Stimulated activated CD4-positive, alpha-beta T cell treated with anti-CD3 and anti-CD28 coated beads, Interleukin-2, amount 100 ng/mL, for 24 hours (primary cell): ENCODE measurements around the gene CSTF3.

Source experiments
- DNase-seq, 2 donors: peaks; one replicate each; pipeline ENCODE4 v3.0.0-alpha.2; 2020

CSTF3 gene

DNA sequence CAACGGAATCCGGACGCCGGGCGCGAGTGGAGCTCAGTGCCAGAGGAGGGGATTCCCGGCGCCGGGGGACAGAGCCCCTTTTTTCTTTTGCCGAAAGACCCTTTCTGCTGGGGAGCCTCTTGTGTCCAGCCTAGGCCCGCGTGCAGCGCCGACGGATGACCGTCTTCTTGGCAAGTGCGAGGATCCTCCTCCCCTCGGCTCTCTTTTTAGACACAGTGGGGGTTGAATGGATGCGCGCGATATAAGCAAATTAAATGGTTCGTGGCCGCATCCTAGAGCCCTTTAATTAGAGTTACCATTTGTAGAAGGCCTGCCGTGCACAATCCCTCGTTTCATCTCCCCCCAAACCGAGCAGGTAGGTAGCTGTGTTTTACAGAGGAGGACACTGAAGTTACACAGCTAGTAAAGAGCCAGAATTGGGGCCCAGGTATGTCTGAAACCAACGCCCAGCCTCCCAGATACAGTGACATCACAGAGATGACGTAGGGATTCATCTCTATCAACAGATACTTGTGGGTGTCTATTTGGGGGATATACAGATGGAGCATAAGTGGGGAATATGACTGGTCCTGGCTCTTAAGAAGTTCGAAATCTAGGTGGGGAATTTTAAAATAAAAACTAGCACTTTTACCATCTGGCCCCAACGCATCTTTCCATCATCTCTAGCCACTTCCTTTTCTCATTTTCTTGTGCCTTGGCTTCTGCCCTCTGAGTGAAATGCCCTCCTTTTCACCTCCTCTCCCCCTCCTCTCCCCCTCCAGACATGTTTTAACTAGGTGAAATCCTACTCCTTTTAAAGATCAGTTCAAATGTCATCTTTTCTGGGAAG lies 121.0 kb downstream of the CSTF3 start:
- DNase-seq = peak; percentile 51

DNA sequence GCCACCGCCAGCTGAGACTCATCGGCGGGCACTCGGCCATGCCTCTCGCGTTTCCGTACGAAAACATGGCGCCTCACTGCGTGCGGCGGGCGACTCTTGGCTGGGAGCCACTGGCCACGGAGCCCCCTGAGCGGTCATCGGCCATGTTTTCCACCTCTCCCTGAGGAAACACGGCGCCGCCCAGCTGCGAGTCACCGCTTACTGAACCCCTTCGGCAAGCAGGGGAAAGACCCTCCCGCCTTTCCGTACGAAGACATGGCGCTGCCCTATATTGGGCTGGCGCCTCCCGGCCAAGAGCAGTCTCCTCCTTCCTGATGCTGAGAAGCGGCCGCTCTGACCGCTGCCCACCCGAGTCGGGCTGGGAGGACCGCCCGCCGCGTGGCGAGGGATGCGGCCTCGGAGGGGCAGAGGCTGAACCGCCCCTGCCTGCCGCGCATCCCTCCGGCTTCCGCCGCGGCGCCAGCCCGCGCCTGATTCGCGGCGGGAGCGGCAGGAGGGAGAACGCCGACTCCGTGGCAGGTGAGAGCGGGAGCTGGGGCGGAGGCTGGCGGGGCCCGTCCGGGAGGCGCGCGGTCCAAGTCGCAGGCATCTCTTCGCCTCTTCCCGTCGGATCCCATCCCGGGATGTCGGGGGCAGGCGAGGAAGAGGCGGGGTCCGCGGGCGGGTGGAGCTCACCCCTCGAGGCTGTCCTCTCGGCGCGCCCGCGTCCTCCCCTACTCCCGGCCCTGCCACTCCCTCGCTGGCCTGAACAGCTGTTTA lies 121.8 kb downstream of the CSTF3 start, which contains the start of gene TCP11L1:
TSS of gene TCP11L1 (plus strand) at position 299 of the 759 bp plus-strand sequence. CDS start 4,202 bp downstream, outside the sequence.
- peak; percentile 83 to 84 for DNase-seq

DNA sequence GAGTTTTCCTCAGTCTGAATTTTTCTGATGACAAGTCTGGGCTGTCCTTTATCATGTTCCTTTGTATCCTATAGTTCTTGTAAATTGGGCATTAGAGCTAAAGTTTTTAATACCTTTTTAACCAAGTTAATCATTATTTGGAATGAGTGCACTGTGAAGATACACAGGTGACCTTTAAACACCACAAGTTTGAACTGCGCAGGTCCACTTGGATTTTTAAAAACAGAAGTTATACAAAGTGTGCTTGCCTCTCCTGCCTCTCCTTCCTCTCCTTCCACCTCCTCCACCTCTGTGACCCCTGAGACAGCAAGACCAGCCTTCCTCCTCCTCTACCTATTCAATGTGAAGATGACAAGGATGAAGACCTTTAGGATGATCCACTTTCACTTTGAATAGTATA lies 126.3 kb downstream of the CSTF3 start:
- no peak for DNase-seq
